PFSK-1 (cell line): Measurements from ENCODE around the gene RANBP3.
A peak's percentile ranks its signal among the peaks of the same experiment; 100 is the strongest.

Experiments
- FOXP2 ChIP-seq: optimal IDR thresholded peaks from 2 replicates; pipeline ENCODE3; 2011; ENCODE audit warnings: borderline replicate concordance, control low read depth, inconsistent platforms; ENCODE audit not compliant: insufficient read depth; ENCODE audit errors: extremely low read length, extremely low read depth
- POLR2AphosphoS5 ChIP-seq: IDR thresholded peaks from 2 replicates; pipeline ENCODE4 v1.6.1; 2012; ENCODE audit warnings: low read depth, mild to moderate bottlenecking, control low read depth, low read length, moderate library complexity
- REST ChIP-seq, 2 experiments: IDR thresholded peaks; 2 replicates each; pipeline versions ENCODE4 v1.6.1 to v1.8.0; 2011 to 2012; ENCODE audit warnings: low read depth in 2 of 2, low read length in 2 of 2, control low read depth in 1 of 2, inconsistent platforms in 1 of 2, mild to moderate bottlenecking in 1 of 2, moderate library complexity in 1 of 2; ENCODE audit not compliant: insufficient read depth in 1 of 2
- SIN3A ChIP-seq: IDR thresholded peaks from 2 replicates; pipeline ENCODE4 v1.6.1; 2012; ENCODE audit warnings: mild to moderate bottlenecking, low read length, moderate library complexity, borderline replicate concordance; ENCODE audit not compliant: insufficient read depth
- TAF1 ChIP-seq: IDR thresholded peaks from 2 replicates; pipeline ENCODE4 v1.6.1; 2012; ENCODE audit warnings: low read length, control low read depth, borderline replicate concordance; ENCODE audit not compliant: insufficient read depth

The RANBP3 gene

GRCh38 chr19:5895409-5895808 lies 82.5 kb downstream of the RANBP3 start:
- TF ChIP-seq POLR2AphosphoS5, result no peak
- no peak for TF ChIP-seq TAF1
- no peak for TF ChIP-seq REST (IDR thresholded peaks at IDR 0.05; ENCODE audit: insufficient read depth in 1 of 2, low read depth in 2 of 2, low read length in 2 of 2)
- no peak for TF ChIP-seq FOXP2
- no peak for TF ChIP-seq SIN3A

GRCh38 chr19:5894704-5895349 lies 83.1 kb downstream of the RANBP3 start:
- TF ChIP-seq REST (IDR thresholded peaks at IDR 0.05; ENCODE audit: insufficient read depth in 1 of 2, low read depth in 2 of 2, low read length in 2 of 2), result no peak
- TF ChIP-seq POLR2AphosphoS5, result no peak
- TF ChIP-seq SIN3A, result no peak
- no peak for TF ChIP-seq FOXP2
- no peak for TF ChIP-seq TAF1

DNA sequence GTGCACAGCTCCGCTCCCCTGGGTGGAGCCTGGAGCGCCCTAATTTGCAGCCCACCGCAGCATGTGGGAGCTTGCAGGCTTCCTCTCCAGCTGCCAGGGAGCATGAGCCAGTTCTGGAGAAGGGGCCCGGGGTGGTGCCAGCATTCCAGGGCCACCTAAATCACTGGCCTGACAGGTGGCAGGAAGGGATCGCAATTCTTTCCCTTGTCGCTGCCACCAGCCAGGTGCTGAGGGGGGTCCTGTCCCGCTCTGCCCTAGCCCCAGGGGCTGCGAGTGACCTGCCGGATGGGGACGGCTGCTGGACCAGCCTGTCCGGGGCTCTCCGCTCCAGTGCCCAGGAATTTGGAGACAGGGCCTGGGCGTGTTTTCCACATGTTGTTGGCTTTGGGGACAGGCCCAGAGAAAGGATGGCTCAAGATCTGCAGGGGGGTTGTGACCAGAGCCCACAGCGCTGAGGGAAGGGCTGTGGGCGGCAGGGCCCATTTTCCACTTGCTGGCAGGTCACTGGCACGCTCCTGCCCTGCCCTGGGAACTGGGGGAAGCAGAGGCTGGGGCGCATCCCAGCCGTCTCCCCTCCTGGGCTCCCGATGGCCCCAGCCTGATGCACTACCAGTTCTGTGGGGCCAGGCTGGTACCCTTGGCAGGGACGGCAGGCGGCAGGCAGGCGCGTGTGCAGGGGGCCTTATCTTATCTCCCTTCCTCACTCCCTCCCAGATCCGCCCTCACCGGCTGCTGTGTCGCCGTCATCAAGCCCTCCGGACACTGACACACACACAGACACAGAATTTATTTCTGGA lies 83.8 kb downstream of the RANBP3 start:
- TF ChIP-seq POLR2AphosphoS5, result no peak
- no peak for TF ChIP-seq REST (IDR thresholded peaks at IDR 0.05; ENCODE audit: insufficient read depth in 1 of 2, low read depth in 2 of 2, low read length in 2 of 2)
- no peak for TF ChIP-seq TAF1
- TF ChIP-seq SIN3A, result no peak
- no peak for TF ChIP-seq FOXP2

DNA sequence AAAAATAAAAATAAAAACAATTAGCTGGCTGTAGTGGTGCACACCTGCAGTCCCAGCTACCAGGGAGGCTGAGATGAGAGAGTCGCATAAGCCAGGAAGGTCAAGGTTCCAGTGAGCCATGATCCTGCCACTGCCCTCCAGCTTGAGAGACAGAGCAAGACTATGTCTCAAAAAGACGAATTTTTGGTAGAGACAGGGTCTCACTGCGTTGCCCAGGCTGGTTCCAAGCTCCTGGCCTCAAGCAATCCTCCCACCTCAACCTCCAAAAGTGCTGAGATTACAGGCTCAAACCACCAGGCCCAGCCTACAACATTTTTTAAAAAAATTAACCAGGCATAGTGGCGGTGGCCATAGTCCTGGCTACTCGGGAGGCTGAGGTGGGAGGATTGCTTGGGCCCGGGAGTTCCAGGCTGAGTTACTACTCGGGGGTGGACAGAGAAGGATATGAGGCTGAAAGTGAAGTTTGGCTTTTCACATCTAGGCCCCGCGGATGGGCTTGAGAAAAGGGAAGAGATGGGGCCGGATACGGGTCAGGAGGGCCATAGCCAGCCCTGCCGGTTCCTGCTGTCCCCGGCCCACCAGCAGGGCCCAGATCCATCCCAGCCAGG lies 84.5 kb downstream of the RANBP3 start:
- TF ChIP-seq FOXP2, result no peak
- TF ChIP-seq POLR2AphosphoS5, result peak; percentile 19; the same call in 1 of the 2 replicates

- TF ChIP-seq POLR2AphosphoS5 (no peak), SIN3A (no peak), TAF1 (no peak), FOXP2 (no peak), REST (IDR thresholded peaks at IDR 0.05; ENCODE audit: insufficient read depth in 1 of 2, low read depth in 2 of 2, low read length in 2 of 2) (no peak)
Measured at GRCh38 chr19:5892772-5893275, 85.1 kb downstream of the RANBP3 start.
